Endothelial cell of umbilical vein (primary cell): ENCODE results near the gene TMEM234. TPM values are rescaled to one million over a fixed set of nuclear protein-coding genes. Genes with fewer than 3 reads are reported as not detected.
A peak's percentile ranks its signal among the peaks of the same experiment; 100 is the strongest.

Source experiments
- BruUV-seq: library from RNA; stranded (reverse); fragments of 400-500 nt; replicated peaks from 2 replicates; lab custom pipeline; 2021; lab: Mats Ljungman, UMichigan
- CTCF ChIA-PET: fragments of 300-600, 350-600 bp; sonication (Branson Sonifier 250); formaldehyde crosslinking; loops from one replicate; lab custom pipeline; 2021; ENCODE audit warnings: antibody characterized with exemption, inconsistent platforms; lab: Charles Lee
- POLR2A ChIA-PET: fragments of 300-600, 350-600 bp; sonication (Branson Sonifier 250); formaldehyde crosslinking; loops from one replicate; lab custom pipeline; 2021; ENCODE audit warnings: antibody characterized with exemption, inconsistent platforms; lab: Charles Lee
- DNase-seq: peaks from one replicate; pipeline ENCODE4 v3.0.0-alpha.2; 2011; ENCODE audit warnings: low read depth, low spot score
- FAIRE-seq: peaks from 2 replicates; lab custom pipeline; 2011; peaks lifted over from hg19 to GRCh38; lab: Jason Lieb, UNC
- H2AFZ ChIP-seq: 2 replicates; pipeline ENCODE4 v1.6.0; 2012; ENCODE audit warnings: low read depth, low read length, control low read depth, inconsistent platforms
- H3K27ac ChIP-seq: 2 replicates; pipeline ENCODE4 v1.5.1; 2011; ENCODE audit warnings: low read depth, mild to moderate bottlenecking, control low read depth, low read length, moderate library complexity; ENCODE audit not compliant: insufficient read depth
- H3K27me3 ChIP-seq, 2 experiments: 2 replicates each; pipeline versions ENCODE4 v1.6.0 to v1.6.1; 2011; ENCODE audit warnings: low read length in 2 of 2, mixed read lengths in 1 of 2; ENCODE audit not compliant: control insufficient read depth in 2 of 2, insufficient read depth in 2 of 2
- H3K36me3 ChIP-seq, 2 experiments: 2 replicates in 1 of 2; 3 replicates in 1 of 2; pipeline ENCODE4 v1.5.1; 2011; ENCODE audit warnings: low read length in 2 of 2, mild to moderate bottlenecking in 1 of 2, moderate library complexity in 1 of 2; ENCODE audit not compliant: control insufficient read depth in 2 of 2, insufficient read depth in 2 of 2; ENCODE audit errors: extremely low read depth in 1 of 2
- H3K4me1 ChIP-seq: 3 replicates; pipeline ENCODE4 v1.5.1; 2011; ENCODE audit warnings: mild to moderate bottlenecking, low read length; ENCODE audit not compliant: control insufficient read depth, insufficient read depth; ENCODE audit errors: extremely low read depth
- H3K4me2 ChIP-seq: 2 replicates; pipeline ENCODE4 v1.6.1; 2011; ENCODE audit warnings: low read length, control low read depth, mixed read lengths; ENCODE audit not compliant: insufficient read depth
- H3K4me3 ChIP-seq, 3 experiments: fragments of 200-600 bp in 1 of 3; sonication (generic), shearing (Covaris generic) in 1 of 3; replicated peaks in 1 of 3; 2 replicates each; pipeline ENCODE4 v1.5.1; 2011 to 2016; ENCODE audit warnings: control low read depth in 3 of 3, low read length in 3 of 3, mild to moderate bottlenecking in 2 of 3, inconsistent platforms in 1 of 3, low read depth in 1 of 3, moderate library complexity in 1 of 3; ENCODE audit not compliant: insufficient read depth in 1 of 3
- H3K79me2 ChIP-seq: 2 replicates; pipeline ENCODE4 v1.6.0; 2012; ENCODE audit warnings: low read length, inconsistent platforms; ENCODE audit not compliant: control insufficient read depth, insufficient read depth
- H3K9ac ChIP-seq: replicated peaks from 2 replicates; pipeline ENCODE3; 2011; ENCODE audit warnings: low read length, control low read depth; ENCODE audit not compliant: insufficient read depth; ENCODE audit errors: extremely low read depth
- H3K9me1 ChIP-seq: replicated peaks from 3 replicates; pipeline ENCODE4 v1.6.0; 2011; ENCODE audit warnings: mild to moderate bottlenecking, low read length; ENCODE audit not compliant: control insufficient read depth, insufficient read depth; ENCODE audit errors: extremely low read depth
- H3K9me3 ChIP-seq: replicated peaks from 2 replicates; pipeline ENCODE4 v1.5.1; 2012; ENCODE audit warnings: low read length, inconsistent platforms; ENCODE audit not compliant: control insufficient read depth, insufficient read depth
- H4K20me1 ChIP-seq: replicated peaks from 2 replicates; pipeline ENCODE3; 2011; ENCODE audit warnings: mild to moderate bottlenecking, low read length; ENCODE audit not compliant: control insufficient read depth, insufficient read depth; ENCODE audit errors: extremely low read depth
- EZH2 ChIP-seq: IDR thresholded peaks from 2 replicates; pipeline ENCODE4 v1.6.1; 2012; ENCODE audit warnings: borderline replicate concordance, low read depth, mild to moderate bottlenecking, moderate library complexity, low read length, inconsistent platforms; ENCODE audit not compliant: severe bottlenecking
- POLR2A ChIP-seq: IDR thresholded peaks from 2 replicates; pipeline ENCODE4 v1.6.1; 2012; ENCODE audit warnings: low read depth, mild to moderate bottlenecking, control low read depth, low read length
- POLR2AphosphoS5 ChIP-seq: IDR thresholded peaks from 2 replicates; pipeline ENCODE4 v1.6.1; 2012; ENCODE audit warnings: low read depth, mild to moderate bottlenecking, control low read depth, low read length, moderate library complexity; ENCODE audit not compliant: insufficient read depth
- dilution Hi-C: fragments of 300-500 bp; cut with MboI; formaldehyde crosslinking; loops from one replicate; pipeline ENCODE4 v1.15.0; 2019; ENCODE audit warnings: low sequenced_read_pairs; ENCODE audit not compliant: extremely low pct_ligation_motif_present
- intact Hi-C: fragments of 100-400 bp; cut with micrococcal nuclease; formaldehyde crosslinking; loops from one replicate; pipeline ENCODE4 v1.10.0; 2022
- polyA plus RNA-seq, 4 experiments: library from polyadenylated mRNA; depleted of rRNA in 3 of 4; stranded (reverse) in 3 of 4; unstranded in 1 of 4; fragments of >200 nt; gene quantifications; 2 replicates each; pipeline versions ENCODE4 v1.2.1 to v1.2.3, GENCODE V29; 2011 to 2012; ENCODE audit warnings: missing spikeins in 1 of 4
- total RNA-seq: library from RNA; stranded (reverse); gene quantifications from 2 replicates; pipeline ENCODE4 v1.2.3, GENCODE V29; 2021
- TF ChIP-seq, protein P1 (sequence below), 2 donors: IDR thresholded peaks; 1 replicate in 1 of 2; 2 replicates in 1 of 2; pipeline ENCODE4 v1.5.1; 2011; ENCODE audit warnings: low read length in 2 of 2, mild to moderate bottlenecking in 2 of 2, moderate library complexity in 2 of 2, control low read depth in 1 of 2, inconsistent platforms in 1 of 2, low read depth in 1 of 2; ENCODE audit not compliant: insufficient read depth in 1 of 2; ENCODE audit errors: extremely low read depth in 1 of 2

Gene TMEM234
- total and polyA plus RNA-seq, 2 donors (not counting 3 experiments of a cell fraction or from before 2014, with no cell fraction given), result 20.7 to 21.3 TPM

DNA sequence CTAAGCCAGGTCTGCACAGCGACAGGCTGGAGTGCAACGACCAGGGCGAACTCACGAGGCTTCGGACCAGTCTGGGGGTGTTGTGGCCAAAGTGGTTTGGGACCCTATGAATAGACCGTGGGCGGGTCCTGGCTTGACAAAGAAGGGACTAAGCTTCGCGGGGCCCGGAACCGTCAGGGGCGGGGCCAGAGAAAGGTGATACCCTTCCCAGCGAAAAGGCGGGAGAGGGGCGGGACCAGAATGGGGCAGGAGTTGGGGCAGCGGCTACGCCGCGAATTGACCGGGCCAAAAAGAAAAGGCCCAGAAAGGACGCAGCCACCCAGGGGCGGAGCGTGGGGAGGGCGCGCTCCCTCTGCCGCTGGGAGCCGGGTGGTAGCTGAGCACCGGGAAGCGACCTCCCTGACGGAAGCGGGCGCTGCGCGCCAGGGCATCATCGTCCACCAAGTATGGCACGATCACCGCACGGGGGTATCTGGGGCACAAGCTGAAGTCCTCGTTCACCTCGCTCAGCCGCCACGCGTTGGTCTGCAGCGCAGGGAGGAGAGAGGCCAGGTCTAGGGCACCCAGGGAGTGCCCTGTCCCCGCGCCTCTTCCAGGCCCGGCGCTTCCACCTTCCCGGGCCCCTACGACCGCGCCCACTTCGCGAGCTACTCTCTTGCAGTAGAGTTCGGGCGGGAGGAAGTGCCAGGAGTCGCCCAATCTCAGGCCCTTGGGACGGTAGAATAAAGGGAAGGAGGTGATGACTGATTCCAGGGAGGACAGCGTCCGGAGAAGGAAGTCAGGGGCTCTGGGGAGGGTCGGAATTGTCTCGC is 18.2 kb upstream of the TMEM234 start:
- intact Hi-C loops, result loop anchor here (2.0 kb wide), 2 partner anchors 18 to 52 kb away; partner anchors contain the start of genes EIF3I, HDAC1 and TMEM234
- Histone ChIP-seq H2AFZ (peak overlapping the region; percentile 95), H3K4me1 (peaks cover 32% of the 10 kb centered on the region), H3K4me2 (peak overlapping the region; percentile 88), H3K9me3 (no peaks in the 10 kb centered on the region), H3K27me3 (no peaks in the 10 kb centered on the region), H3K9me1 (no peaks in the 10 kb centered on the region), H3K4me3 (peak overlapping the region; percentile 50 to 81 (median 76)), H3K79me2 (no peaks in the 10 kb centered on the region), H3K9ac (peak overlapping the region; percentile 68), H4K20me1 (no peaks in the 10 kb centered on the region), H3K27ac (peak overlapping the region; percentile 70), H3K36me3 (no peaks in the 10 kb centered on the region)
- BruUV-seq, result no TSS peak
- POLR2A ChIA-PET, result interaction anchor here (1.2 to 3.2 kb wide), 6 partner anchors 10 to 101 kb away, joined by 3 to 25 read pairs (median 4); partner anchors contain the start of gene MARCKSL1
- dilution Hi-C loops, result no loop called here
- CTCF ChIA-PET, result interaction anchor here (0.6 to 8.4 kb wide), 20 partner anchors 9 to 112 kb away, joined by 3 to 73 read pairs (median 4); partner anchors contain the start of genes EIF3I, FAM167B, HDAC1 and LCK
- FAIRE-seq (peak; percentile 73), DNase-seq (peak; percentile 35)
- TF ChIP-seq EZH2 (no peak), POLR2AphosphoS5 (peak; percentile 19), POLR2A (peak; percentile 58)
- TF ChIP-seq, protein P1, sequence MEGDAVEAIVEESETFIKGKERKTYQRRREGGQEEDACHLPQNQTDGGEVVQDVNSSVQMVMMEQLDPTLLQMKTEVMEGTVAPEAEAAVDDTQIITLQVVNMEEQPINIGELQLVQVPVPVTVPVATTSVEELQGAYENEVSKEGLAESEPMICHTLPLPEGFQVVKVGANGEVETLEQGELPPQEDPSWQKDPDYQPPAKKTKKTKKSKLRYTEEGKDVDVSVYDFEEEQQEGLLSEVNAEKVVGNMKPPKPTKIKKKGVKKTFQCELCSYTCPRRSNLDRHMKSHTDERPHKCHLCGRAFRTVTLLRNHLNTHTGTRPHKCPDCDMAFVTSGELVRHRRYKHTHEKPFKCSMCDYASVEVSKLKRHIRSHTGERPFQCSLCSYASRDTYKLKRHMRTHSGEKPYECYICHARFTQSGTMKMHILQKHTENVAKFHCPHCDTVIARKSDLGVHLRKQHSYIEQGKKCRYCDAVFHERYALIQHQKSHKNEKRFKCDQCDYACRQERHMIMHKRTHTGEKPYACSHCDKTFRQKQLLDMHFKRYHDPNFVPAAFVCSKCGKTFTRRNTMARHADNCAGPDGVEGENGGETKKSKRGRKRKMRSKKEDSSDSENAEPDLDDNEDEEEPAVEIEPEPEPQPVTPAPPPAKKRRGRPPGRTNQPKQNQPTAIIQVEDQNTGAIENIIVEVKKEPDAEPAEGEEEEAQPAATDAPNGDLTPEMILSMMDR (IDR thresholded peaks at IDR 0.05; ENCODE audit: extremely low read depth in 1 of 2, insufficient read depth in 1 of 2, low read depth in 1 of 2, low read length in 2 of 2), result peak in 1 of 2 donors; percentile 36
